ENCODE measurements around the gene TRPM4. TPM values are rescaled to one million over a fixed set of nuclear protein-coding genes. Genes with fewer than 3 reads are reported as not detected.

The TRPM4 gene
- total and polyA plus RNA-seq, 2 donors (not counting 3 experiments of a cell fraction or from before 2014, with no cell fraction given): 17.6 to 38.9 TPM

GRCh38 chr19:49155820-49156346 lies 1.7 kb upstream of the TRPM4 start:
- H3K4me1 ChIP-seq (ENCODE audit: control insufficient read depth, extremely low read depth, insufficient read depth, low read length): peaks cover 12% of the 10 kb centered on the region
- dilution Hi-C loops (cut with MboI; ENCODE audit: extremely low pct_ligation_motif_present, low sequenced_read_pairs): no loop called here
- no peaks in the 10 kb centered on the region for H3K79me2 ChIP-seq (ENCODE audit: control insufficient read depth, insufficient read depth, low read length)
- CTCF ChIA-PET: interaction anchor here (1.2 kb wide), 1 partner anchor 43 kb away, joined by 6 read pairs; no protein-coding TSS in a partner anchor
- intact Hi-C loops (cut with micrococcal nuclease): loop anchor here (10.0 kb wide), 1 partner anchor 161 kb away; the partner anchor contains the start of genes GYS1 and RUVBL2
- no peak overlapping the region for H3K9ac ChIP-seq (replicated peaks; ENCODE audit: extremely low read depth, insufficient read depth, low read length)
- H3K9me1 ChIP-seq (replicated peaks; ENCODE audit: control insufficient read depth, extremely low read depth, insufficient read depth, low read length): no peaks in the 10 kb centered on the region
- TF ChIP-seq CTCF (IDR thresholded peaks at IDR 0.05; ENCODE audit: extremely low read depth in 1 of 2, insufficient read depth in 1 of 2, low read depth in 1 of 2, low read length in 2 of 2): no peak
- TF ChIP-seq MAX (IDR thresholded peaks at IDR 0.05; ENCODE audit: insufficient read depth, insufficient read length): no peak
- no peak for TF ChIP-seq GATA2 (IDR thresholded peaks at IDR 0.05; ENCODE audit: insufficient read depth, insufficient read length, low read depth, low read length)
- TF ChIP-seq JUN (IDR thresholded peaks at IDR 0.05; ENCODE audit: borderline replicate concordance, insufficient read depth, insufficient read length, low read depth): no peak
- TF ChIP-seq POLR2AphosphoS5 (IDR thresholded peaks at IDR 0.05; ENCODE audit: insufficient read depth, low read depth, low read length): no peak
- no peak for TF ChIP-seq FOS (IDR thresholded peaks at IDR 0.05; ENCODE audit: borderline replicate concordance, insufficient read depth, low read length)
- no peak for TF ChIP-seq EZH2 (IDR thresholded peaks at IDR 0.05; ENCODE audit: borderline replicate concordance, low read depth, low read length, severe bottlenecking)
- no peak for TF ChIP-seq POLR2A (IDR thresholded peaks at IDR 0.05; ENCODE audit: low read depth, low read length)
- TF ChIP-seq MYC (IDR thresholded peaks at IDR 0.05; ENCODE audit: low read depth, low read length): no peak
- POLR2A ChIA-PET: no interaction called here
- H2AFZ ChIP-seq (ENCODE audit: low read depth, low read length): no peak overlapping the region
- H3K4me3 ChIP-seq (replicated peaks in 1 of 3; ENCODE audit: insufficient read depth in 1 of 3, low read depth in 1 of 3, low read length in 3 of 3): no peak overlapping the region
- no peaks in the 10 kb centered on the region for H3K9me3 ChIP-seq (replicated peaks; ENCODE audit: control insufficient read depth, insufficient read depth, low read length)
- no peaks in the 10 kb centered on the region for H3K36me3 ChIP-seq (ENCODE audit: control insufficient read depth in 2 of 2, extremely low read depth in 1 of 2, insufficient read depth in 2 of 2, low read length in 2 of 2)
- no peak overlapping the region for H3K27ac ChIP-seq (ENCODE audit: insufficient read depth, low read depth, low read length)
- H3K4me2 ChIP-seq (ENCODE audit: insufficient read depth, low read length): no peak overlapping the region
- DNase-seq (ENCODE audit: low read depth, low spot score): no peak
- no peak for FAIRE-seq
- no TSS peak for BruUV-seq (replicated peaks)
- peaks cover 0 to 4% of the 10 kb centered on the region in 2 experiments for H3K27me3 ChIP-seq (ENCODE audit: control insufficient read depth in 2 of 2, insufficient read depth in 2 of 2, low read length in 2 of 2)
- H4K20me1 ChIP-seq (replicated peaks; ENCODE audit: control insufficient read depth, extremely low read depth, insufficient read depth, low read length): no peaks in the 10 kb centered on the region

All from endothelial cell of umbilical vein (primary cell).